Fibroblast of villous mesenchyme (primary cell): Measurements from ENCODE around the gene GLRA1. TPM values are rescaled to one million over a fixed set of nuclear protein-coding genes. Genes with fewer than 3 reads are reported as not detected.

Experiments
- DNase-seq: peaks from one replicate; pipeline ENCODE4 v3.0.0-alpha.2; 2010; ENCODE audit warnings: low read depth
- H3K4me3 ChIP-seq: 2 replicates; pipeline ENCODE4 v1.5.1; 2011; ENCODE audit warnings: low read depth, mild to moderate bottlenecking, low read length
- CTCF ChIP-seq: IDR thresholded peaks from 2 replicates; pipeline ENCODE4 v1.5.1; 2012; ENCODE audit warnings: low read depth, mild to moderate bottlenecking, low read length; ENCODE audit not compliant: insufficient read depth
- total RNA-seq: library from RNA; depleted of rRNA; stranded (reverse); fragments of >200 nt; gene quantifications from 2 replicates; pipeline ENCODE4 v1.2.3, GENCODE V29; 2012

GLRA1 gene
- total RNA-seq, 1 donor = not detected

- no peak for DNase-seq
Measured at GRCh38 chr5:151880324-151880723, 44.3 kb downstream of the GLRA1 start.

GRCh38 chr5:151873701-151874100, 51.0 kb downstream of the GLRA1 start:
- TF ChIP-seq CTCF = no peak
- no peak overlapping the region for H3K4me3 ChIP-seq

More at GRCh38 chr5:151880324-151880723, 44.3 kb downstream of the GLRA1 start:
- no peak for TF ChIP-seq CTCF
- no peak overlapping the region for H3K4me3 ChIP-seq

GRCh38 chr5:151872701-151873100, 52.0 kb downstream of the GLRA1 start:
- H3K4me3 ChIP-seq = no peak overlapping the region
- no peak for TF ChIP-seq CTCF
- DNase-seq = no peak

More at GRCh38 chr5:151873701-151874100, 51.0 kb downstream of the GLRA1 start:
- no peak for DNase-seq

GRCh38 chr5:151870820-151871219, 53.8 kb downstream of the GLRA1 start:
- peak; percentile 7 for DNase-seq
- H3K4me3 ChIP-seq = no peak overlapping the region

GRCh38 chr5:151870271-151870670, 54.4 kb downstream of the GLRA1 start:
- DNase-seq = no peak
- no peak overlapping the region for H3K4me3 ChIP-seq
- no peak for TF ChIP-seq CTCF

More at GRCh38 chr5:151870820-151871219, 53.8 kb downstream of the GLRA1 start:
- no peak for TF ChIP-seq CTCF

GRCh38 chr5:151869843-151870242, 54.8 kb downstream of the GLRA1 start:
- TF ChIP-seq CTCF = no peak
- no peak overlapping the region for H3K4me3 ChIP-seq
- no peak for DNase-seq

- H3K4me3 ChIP-seq = no peak overlapping the region
- TF ChIP-seq CTCF = no peak
- no peak for DNase-seq
Measured at GRCh38 chr5:151868451-151868850, 56.2 kb downstream of the GLRA1 start.
